HG03432 (cell line): ENCODE data around the gene PLPPR3.

Source experiments
- ATAC-seq: cut with Tn5 transposase; IDR thresholded peaks from one replicate; pipeline ENCODE4 v1.9.1; 2021; ENCODE audit warnings: mild to moderate bottlenecking, moderate library complexity; ENCODE audit not compliant: unreplicated experiment

The PLPPR3 gene

GRCh38 chr19:810077-810855 lies 11.5 kb downstream of the PLPPR3 start:
- no peak for ATAC-seq

DNA sequence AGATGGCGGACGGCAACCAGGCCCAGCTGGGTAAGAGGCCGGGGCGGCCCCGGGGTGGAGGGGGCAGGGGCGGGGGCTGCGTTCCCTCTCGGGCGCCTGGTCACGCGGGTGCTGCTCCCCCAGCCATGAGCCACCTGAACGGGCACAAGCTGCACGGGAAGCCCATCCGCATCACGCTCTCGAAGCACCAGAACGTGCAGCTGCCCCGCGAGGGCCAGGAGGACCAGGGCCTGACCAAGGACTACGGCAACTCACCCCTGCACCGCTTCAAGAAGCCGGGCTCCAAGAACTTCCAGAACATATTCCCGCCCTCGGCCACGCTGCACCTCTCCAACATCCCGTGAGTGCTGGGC lies 13.4 kb downstream of the PLPPR3 start:
- no peak for ATAC-seq

DNA sequence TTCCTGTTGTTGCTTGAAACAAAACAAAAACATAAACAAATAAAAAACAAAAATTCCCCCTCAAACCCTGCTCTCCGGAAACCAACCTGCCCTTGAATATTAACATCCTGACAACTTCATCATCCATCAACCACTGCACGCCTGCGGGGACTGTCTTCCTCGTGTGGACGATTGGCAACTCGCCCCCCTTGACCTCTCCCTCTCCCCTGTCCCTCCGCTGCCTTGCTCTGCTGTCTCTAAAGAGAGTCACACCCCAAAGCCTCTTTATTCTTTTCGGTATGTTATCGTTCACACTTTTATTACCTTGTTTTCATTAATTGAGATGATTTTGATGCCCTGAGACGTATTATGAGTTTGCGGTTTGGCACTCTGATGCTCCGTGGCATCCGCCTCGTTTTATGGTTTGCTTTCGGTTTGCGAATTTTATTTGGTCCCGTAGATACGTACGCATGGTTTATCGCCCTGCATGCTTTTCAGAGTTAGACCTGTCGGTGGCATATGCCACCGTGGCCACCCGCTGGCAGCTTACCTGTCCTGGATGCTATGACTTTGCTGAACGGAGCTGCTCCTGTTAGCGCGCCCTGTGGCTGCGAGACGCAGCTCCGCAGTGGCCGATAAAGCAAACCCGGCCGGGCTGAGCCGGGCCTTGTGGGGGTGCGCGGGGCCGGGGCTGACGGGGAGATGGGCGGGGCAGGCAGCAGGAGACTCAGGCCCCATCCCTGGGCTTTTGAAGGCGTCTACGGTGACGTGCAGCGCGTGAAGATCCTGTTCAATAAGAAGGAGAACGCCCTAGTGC lies 13.9 kb downstream of the PLPPR3 start:
- ATAC-seq, result no peak

DNA sequence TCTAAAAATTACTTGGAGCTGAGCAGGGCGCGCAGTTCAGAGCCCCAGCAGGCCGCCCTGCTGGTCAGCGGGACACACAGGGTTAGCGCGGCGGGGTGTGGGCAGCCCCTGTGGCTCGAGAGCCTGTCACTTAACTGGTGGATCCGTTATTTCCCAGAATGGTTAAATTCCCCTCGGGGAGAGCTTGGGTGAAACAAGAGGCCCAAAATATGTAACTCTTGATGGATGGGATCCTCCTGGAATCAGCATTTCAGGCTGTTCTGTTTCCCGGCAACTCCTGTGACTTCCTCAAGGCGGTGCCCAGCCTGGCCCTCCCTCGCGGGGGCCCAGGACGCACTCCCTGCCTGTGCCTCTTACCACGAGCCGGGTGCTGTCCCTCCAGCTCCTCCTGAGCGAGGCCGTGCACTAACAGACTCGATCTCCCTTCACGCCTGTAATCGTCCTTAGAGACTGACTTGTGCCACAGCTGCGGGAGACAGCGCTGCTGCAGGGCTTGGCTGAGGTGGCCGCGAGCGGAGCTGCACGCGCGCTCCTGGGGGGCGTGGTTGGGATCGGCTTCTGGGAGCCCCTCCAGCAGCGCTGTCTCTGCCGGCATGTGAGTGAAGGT lies 14.8 kb downstream of the PLPPR3 start:
- ATAC-seq, result no peak

- ATAC-seq, result no peak
Measured at GRCh38 chr19:805600-806550, 15.9 kb downstream of the PLPPR3 start.

GRCh38 chr19:805166-805551 lies 16.6 kb downstream of the PLPPR3 start:
- no peak for ATAC-seq

DNA sequence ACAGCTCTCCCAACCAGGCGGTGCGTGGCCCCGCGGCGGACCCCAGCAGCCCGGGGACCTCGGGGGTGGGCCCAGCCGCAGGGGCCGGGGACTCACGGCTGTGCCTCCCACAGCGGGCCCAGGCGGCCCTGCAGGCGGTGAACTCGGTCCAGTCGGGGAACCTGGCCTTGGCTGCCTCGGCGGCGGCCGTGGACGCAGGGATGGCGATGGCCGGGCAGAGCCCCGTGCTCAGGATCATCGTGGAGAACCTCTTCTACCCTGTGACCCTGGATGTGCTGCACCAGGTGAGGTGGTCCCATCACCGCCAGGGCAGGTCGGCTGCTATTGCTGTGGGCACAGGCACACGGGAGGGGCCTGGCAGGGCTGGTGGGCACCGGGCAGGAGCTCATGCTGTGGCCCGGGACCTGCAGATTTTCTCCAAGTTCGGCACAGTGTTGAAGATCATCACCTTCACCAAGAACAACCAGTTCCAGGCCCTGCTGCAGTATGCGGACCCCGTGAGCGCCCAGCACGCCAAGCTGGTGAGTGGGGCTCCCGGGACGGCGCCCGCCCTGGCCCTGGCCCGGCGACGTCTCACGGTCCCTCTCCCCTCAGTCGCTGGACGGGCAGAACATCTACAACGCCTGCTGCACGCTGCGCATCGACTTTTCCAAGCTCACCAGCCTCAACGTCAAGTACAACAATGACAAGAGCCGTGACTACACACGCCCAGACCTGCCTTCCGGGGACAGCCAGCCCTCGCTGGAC lies 17.2 kb downstream of the PLPPR3 start:
- ATAC-seq, result no peak

- ATAC-seq, result no peak
Measured at GRCh38 chr19:803686-804418, 17.9 kb downstream of the PLPPR3 start.

- no peak for ATAC-seq
Measured at GRCh38 chr19:803099-803561, 18.6 kb downstream of the PLPPR3 start.

DNA sequence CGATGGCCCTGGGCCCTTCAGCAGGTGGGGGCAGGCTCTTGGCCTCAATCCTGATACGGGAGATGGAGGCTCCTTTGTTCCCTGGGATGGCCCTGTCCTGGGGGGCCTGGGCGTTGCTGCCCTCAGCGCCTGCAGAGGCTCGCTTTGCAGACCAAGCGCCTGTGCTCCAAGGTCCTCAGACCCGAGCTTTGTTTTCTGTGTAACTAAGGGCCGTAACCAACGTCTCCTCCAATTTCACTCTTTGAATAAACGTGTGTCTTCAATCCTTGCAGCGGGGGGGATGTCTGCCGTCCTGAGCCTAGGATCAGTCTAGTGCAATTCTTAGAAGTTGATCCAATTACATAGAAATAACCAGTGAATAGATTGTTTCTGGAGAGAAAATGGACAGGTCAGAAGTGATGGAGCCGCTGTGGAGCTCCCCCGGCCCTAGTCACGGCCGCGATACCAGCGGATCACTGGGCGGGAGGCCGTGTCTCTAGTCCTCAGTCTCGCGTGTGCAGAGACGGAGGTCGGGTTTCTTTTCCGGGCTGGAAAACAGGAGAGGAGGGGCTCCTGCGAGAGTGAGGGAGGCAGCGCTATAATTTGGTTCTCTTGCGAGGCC lies 19.2 kb downstream of the PLPPR3 start:
- no peak for ATAC-seq

DNA sequence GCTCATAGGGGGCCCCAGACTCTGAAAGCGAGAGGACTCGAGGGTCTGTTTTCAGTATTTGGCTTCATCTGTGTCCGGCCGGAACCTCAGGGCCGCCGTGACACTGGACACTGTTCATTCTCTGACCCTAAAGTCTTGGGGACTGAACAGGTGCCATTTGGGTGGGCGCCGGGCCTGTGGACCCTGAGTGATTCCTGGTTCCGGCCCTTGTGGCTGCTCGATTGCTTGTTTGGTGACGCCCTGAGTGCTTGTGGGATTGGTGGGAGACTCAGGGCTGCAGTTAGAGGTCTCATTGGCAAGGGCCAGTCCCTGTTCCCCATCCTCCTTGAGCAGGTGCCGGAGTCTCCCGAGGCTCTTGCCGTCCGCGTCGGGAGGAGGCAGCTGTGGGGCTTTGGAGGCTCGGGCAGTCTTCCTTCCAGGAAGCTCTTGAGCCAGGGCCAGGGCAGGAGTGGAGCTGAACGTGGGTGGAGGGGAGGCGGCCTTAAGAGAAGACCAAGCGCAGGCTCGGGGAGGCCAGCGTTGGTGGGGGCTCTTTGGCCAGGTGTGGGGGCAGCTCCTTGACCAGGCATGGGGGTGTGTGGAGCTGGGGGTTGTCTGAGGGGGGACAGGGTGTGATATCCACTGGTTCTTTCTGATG lies 19.8 kb downstream of the PLPPR3 start:
- ATAC-seq, result no peak

GRCh38 chr19:801030-801860 lies 20.5 kb downstream of the PLPPR3 start:
- no peak for ATAC-seq

DNA sequence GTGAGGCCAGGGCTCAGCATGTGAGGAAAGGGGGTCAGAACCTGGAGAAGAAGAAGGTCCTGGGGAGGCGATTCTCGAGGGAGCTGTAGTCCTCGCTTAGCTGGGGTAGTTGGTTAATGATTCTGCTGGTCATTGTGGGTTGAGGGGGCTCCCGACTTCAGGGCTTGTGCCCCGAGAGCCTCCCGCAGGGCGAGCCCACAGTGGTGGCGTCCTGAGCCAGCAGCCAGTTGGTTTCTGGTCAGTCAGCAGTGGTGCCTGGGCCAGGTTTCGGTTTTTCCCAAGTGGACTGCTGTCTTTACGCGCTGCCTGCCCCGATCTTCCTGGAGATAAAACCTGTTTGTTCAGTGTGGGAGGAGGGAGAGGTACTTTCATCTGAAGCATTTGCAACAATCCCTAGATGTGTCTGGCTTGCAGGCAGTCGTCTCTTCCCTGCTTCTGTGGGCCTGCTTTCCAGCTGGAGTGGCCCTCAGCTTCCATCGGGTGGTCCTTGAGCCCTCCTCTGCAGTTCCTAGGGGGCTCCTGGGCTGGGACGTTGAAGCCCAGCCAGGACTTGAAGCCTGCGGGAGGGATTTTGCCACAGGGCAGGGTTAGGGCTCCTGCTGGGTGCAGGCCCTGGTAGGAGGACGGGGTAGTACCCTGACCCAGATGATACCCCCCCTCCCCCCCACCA lies 21.3 kb downstream of the PLPPR3 start:
- no peak for ATAC-seq

DNA sequence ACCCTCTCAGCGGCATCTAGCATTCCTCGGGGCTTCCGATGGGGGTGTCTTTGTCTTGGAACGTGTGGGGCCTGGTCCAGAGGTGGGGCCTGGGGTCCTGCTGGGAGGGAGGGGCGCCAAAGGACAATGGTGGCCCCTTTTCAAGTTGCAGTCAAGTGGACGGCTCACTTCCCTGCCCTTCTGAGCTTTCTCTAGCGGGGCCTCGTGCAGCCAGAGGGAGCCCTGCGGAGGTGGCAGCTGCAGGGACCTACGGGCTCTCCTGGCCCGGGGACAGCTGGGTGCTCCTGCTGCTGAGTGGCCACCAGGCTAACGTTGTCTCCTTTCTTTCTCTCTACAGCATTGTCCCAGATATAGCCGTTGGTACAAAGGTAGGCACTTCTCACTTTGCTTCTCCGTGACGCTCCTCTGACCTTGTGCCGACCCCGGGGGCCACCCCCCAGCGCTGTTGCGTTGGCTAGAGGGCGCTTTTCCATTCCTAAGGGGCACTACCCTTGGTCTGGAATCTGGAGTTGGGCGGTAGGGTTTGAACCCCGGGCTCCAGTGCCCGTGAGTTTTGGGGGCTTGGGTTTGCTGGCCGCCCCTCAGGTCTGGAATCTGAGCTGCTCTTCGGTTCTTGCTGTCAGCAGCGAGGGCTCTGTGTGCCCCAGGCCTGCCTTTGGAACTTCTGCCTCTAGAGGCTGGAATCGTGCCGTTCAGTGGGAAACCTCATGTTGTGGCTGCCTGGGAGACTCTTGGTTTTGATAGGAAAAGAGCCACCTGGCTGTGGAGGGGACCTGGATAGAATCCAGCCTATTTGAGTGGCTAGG lies 22.5 kb downstream of the PLPPR3 start:
- no peak for ATAC-seq

- no peak for ATAC-seq
Measured at GRCh38 chr19:798415-799075, 23.2 kb downstream of the PLPPR3 start.
